ENCODE results near the gene RC3H2.

The RC3H2 gene

DNA sequence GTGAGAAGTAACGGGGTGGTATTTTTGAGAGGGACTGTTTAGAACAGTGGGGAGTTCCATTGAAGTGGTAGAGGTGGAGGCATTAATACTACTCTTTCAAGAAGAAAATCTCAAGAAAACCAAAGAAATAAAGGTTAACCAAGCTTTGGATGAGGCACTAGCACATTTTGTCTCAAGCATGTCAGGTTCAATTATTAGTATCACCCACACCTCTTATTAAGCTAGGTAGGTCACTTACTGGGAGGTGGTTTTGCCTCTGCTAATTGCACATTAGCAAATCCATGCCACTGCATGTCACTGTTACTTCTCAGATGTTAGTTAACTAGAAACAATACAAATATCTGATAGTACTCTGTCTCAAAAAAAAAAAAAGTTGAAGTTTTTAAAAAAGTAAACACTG lies 45.9 kb upstream of the RC3H2 start:
- Histone ChIP-seq H3K9ac (ENCODE audit: low read depth, low read length) (no peak overlapping the region), H3K4me2 (ENCODE audit: insufficient read depth, low read length) (no peak overlapping the region), H3K27me3 (ENCODE audit: insufficient read depth, low read length, poor library complexity) (no peaks in the 10 kb centered on the region), H4K20me1 (ENCODE audit: insufficient read depth, low read length) (peaks cover 8% of the 10 kb centered on the region; the same call in 1 of the 2 replicates), H3K4me1 (ENCODE audit: insufficient read depth, low read length) (no peaks in the 10 kb centered on the region), H3K79me2 (ENCODE audit: insufficient read depth, low read length) (peaks cover 88% of the 10 kb centered on the region), H3K4me3 (ENCODE audit: low read depth in 1 of 2, low read length in 2 of 2) (no peak overlapping the region), H3K27ac (ENCODE audit: low read length) (no peak overlapping the region), H2AFZ (ENCODE audit: low read depth, low read length) (no peak overlapping the region), H3K9me3 (ENCODE audit: insufficient read depth, low read length, severe bottlenecking) (no peaks in the 10 kb centered on the region), H3K36me3 (ENCODE audit: insufficient read depth, low read length) (no peaks in the 10 kb centered on the region)
- DNase-seq (no peak), ATAC-seq (ENCODE audit: insufficient read depth, low read depth) (no peak)
- TF ChIP-seq CTCF (IDR thresholded peaks at IDR 0.05; ENCODE audit: borderline replicate concordance, extremely low read depth, low read length, poor library complexity, severe bottlenecking) (no peak), EZH2 (IDR thresholded peaks at IDR 0.05; ENCODE audit: borderline replicate concordance, low read depth, low read length, severe bottlenecking) (no peak)

DNA sequence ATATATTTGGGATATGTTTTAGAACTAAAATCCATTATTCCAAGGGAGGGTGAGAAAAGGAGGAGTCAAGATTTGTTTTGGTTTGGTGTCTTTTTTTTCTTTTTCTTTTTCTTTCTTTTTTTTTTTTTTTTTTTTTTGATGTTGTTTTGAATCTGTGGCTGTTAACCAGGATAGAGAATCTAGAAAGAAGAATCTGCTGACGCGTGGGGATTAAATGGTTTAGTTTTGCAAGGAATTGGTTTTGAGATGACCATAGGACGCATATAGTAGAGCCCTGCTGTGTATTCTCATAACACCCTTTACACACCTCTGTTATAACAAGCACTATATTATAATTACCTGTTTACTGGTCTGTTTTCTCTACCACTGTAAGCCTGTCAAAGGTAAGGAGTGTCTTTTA lies 45.1 kb upstream of the RC3H2 start:
- H3K79me2 ChIP-seq (ENCODE audit: insufficient read depth, low read length) = peaks cover 88% of the 10 kb centered on the region
- DNase-seq (no peak), ATAC-seq (ENCODE audit: insufficient read depth, low read depth) (no peak)
- no peaks in the 10 kb centered on the region for H3K36me3 ChIP-seq (ENCODE audit: insufficient read depth, low read length)
- H3K4me1 ChIP-seq (ENCODE audit: insufficient read depth, low read length) = peaks cover 3% of the 10 kb centered on the region; the same call in 1 of the 2 replicates
- H4K20me1 ChIP-seq (ENCODE audit: insufficient read depth, low read length) = peaks cover 8% of the 10 kb centered on the region; the same call in 1 of the 2 replicates
- TF ChIP-seq EZH2 (IDR thresholded peaks at IDR 0.05; ENCODE audit: borderline replicate concordance, low read depth, low read length, severe bottlenecking) (no peak), CTCF (IDR thresholded peaks at IDR 0.05; ENCODE audit: borderline replicate concordance, extremely low read depth, low read length, poor library complexity, severe bottlenecking) (no peak)
- H3K4me3 ChIP-seq (ENCODE audit: low read depth in 1 of 2, low read length in 2 of 2) = no peak overlapping the region
- no peak overlapping the region for H3K4me2 ChIP-seq (ENCODE audit: insufficient read depth, low read length)
- H3K9ac ChIP-seq (ENCODE audit: low read depth, low read length) = no peak overlapping the region
- no peaks in the 10 kb centered on the region for H3K27me3 ChIP-seq (ENCODE audit: insufficient read depth, low read length, poor library complexity)
- no peaks in the 10 kb centered on the region for H3K9me3 ChIP-seq (ENCODE audit: insufficient read depth, low read length, severe bottlenecking)
- no peak overlapping the region for H2AFZ ChIP-seq (ENCODE audit: low read depth, low read length)
- H3K27ac ChIP-seq (ENCODE audit: low read length) = no peak overlapping the region

- no peak overlapping the region for H3K4me2 ChIP-seq (ENCODE audit: insufficient read depth, low read length)
- no peak overlapping the region for H2AFZ ChIP-seq (ENCODE audit: low read depth, low read length)
- H3K4me3 ChIP-seq (ENCODE audit: low read depth in 1 of 2, low read length in 2 of 2) = no peak overlapping the region
- no peak overlapping the region for H3K9ac ChIP-seq (ENCODE audit: low read depth, low read length)
- H4K20me1 ChIP-seq (ENCODE audit: insufficient read depth, low read length) = peaks cover 8% of the 10 kb centered on the region; the same call in 1 of the 2 replicates
- H3K4me1 ChIP-seq (ENCODE audit: insufficient read depth, low read length) = peaks cover 6% of the 10 kb centered on the region; the same call in 1 of the 2 replicates
- DNase-seq = no peak
- no peaks in the 10 kb centered on the region for H3K9me3 ChIP-seq (ENCODE audit: insufficient read depth, low read length, severe bottlenecking)
- H3K27ac ChIP-seq (ENCODE audit: low read length) = no peak overlapping the region
- no peaks in the 10 kb centered on the region for H3K27me3 ChIP-seq (ENCODE audit: insufficient read depth, low read length, poor library complexity)
- TF ChIP-seq EZH2 (IDR thresholded peaks at IDR 0.05; ENCODE audit: borderline replicate concordance, low read depth, low read length, severe bottlenecking) (no peak), CTCF (IDR thresholded peaks at IDR 0.05; ENCODE audit: borderline replicate concordance, extremely low read depth, low read length, poor library complexity, severe bottlenecking) (no peak)
- no peaks in the 10 kb centered on the region for H3K36me3 ChIP-seq (ENCODE audit: insufficient read depth, low read length)
- H3K79me2 ChIP-seq (ENCODE audit: insufficient read depth, low read length) = peaks cover 88% of the 10 kb centered on the region
- no peak for ATAC-seq (ENCODE audit: insufficient read depth, low read depth)
Measured at GRCh38 chr9:122949696-122950095, 44.5 kb upstream of the RC3H2 start.

DNA sequence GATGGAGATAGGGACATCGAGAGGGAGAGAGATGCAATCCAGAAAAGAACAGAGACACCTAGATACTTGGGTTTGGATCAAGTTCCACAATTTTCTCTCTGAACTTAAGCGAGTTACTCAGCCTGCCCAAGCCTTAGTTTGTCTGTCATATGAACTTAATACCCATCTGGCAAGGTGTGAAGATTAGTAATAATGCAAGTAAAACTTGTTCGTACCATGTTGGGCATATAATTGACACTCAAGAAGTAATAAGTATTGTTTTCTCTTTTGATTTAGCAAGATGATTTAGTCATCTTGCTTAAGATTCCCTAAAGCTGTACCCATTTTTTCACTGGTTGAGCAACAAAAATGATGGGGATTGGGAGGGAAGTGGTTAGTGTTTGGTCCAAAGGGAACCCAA lies 43.2 kb upstream of the RC3H2 start:
- TF ChIP-seq CTCF (IDR thresholded peaks at IDR 0.05; ENCODE audit: borderline replicate concordance, extremely low read depth, low read length, poor library complexity, severe bottlenecking) = no peak
- no peak for TF ChIP-seq EZH2 (IDR thresholded peaks at IDR 0.05; ENCODE audit: borderline replicate concordance, low read depth, low read length, severe bottlenecking)
- Histone ChIP-seq H3K9ac (ENCODE audit: low read depth, low read length) (no peak overlapping the region), H3K27me3 (ENCODE audit: insufficient read depth, low read length, poor library complexity) (no peaks in the 10 kb centered on the region), H3K9me3 (ENCODE audit: insufficient read depth, low read length, severe bottlenecking) (no peaks in the 10 kb centered on the region), H3K4me1 (ENCODE audit: insufficient read depth, low read length) (peaks cover 9% of the 10 kb centered on the region; the same call in 1 of the 2 replicates), H3K27ac (ENCODE audit: low read length) (no peak overlapping the region), H2AFZ (ENCODE audit: low read depth, low read length) (no peak overlapping the region), H3K4me3 (ENCODE audit: low read depth in 1 of 2, low read length in 2 of 2) (no peak overlapping the region), H3K36me3 (ENCODE audit: insufficient read depth, low read length) (no peaks in the 10 kb centered on the region), H4K20me1 (ENCODE audit: insufficient read depth, low read length) (peaks cover 8% of the 10 kb centered on the region; the same call in 1 of the 2 replicates), H3K79me2 (ENCODE audit: insufficient read depth, low read length) (peaks cover 88% of the 10 kb centered on the region), H3K4me2 (ENCODE audit: insufficient read depth, low read length) (no peak overlapping the region)
- no peak for ATAC-seq (ENCODE audit: insufficient read depth, low read depth)
- no peak for DNase-seq

All from DND-41 (cell line).